Fibroblast of villous mesenchyme (primary cell): ENCODE data around the gene CSHL1. TPM values are rescaled to one million over a fixed set of nuclear protein-coding genes. Genes with fewer than 3 reads are reported as not detected.
"Not testable (repeated sequence)": the region's sequence is repeated elsewhere in the genome, so short reads cannot be mapped to it uniquely, and the experiment has no call there.

Experiments used
- DNase-seq: peaks from one replicate; pipeline ENCODE4 v3.0.0-alpha.2; 2010; ENCODE audit warnings: low read depth
- H3K4me3 ChIP-seq: 2 replicates; pipeline ENCODE4 v1.5.1; 2011; ENCODE audit warnings: low read depth, mild to moderate bottlenecking, low read length
- CTCF ChIP-seq: IDR thresholded peaks from 2 replicates; pipeline ENCODE4 v1.5.1; 2012; ENCODE audit warnings: low read depth, mild to moderate bottlenecking, low read length; ENCODE audit not compliant: insufficient read depth
- total RNA-seq: library from RNA; depleted of rRNA; stranded (reverse); fragments of >200 nt; gene quantifications from 2 replicates; pipeline ENCODE4 v1.2.3, GENCODE V29; 2012

The CSHL1 gene
- total RNA-seq, 1 donor, result not detected

- not testable (repeated sequence) for H3K4me3 ChIP-seq, DNase-seq
- TF ChIP-seq CTCF, result peak; percentile 13
Measured at GRCh38 chr17:63892316-63893037, 18.6 kb downstream of the CSHL1 start.

- peak; percentile 48 for TF ChIP-seq CTCF
- DNase-seq, result peak; percentile 21
- H3K4me3 ChIP-seq, result not testable (repeated sequence)
Measured at GRCh38 chr17:63889026-63889848, 21.8 kb downstream of the CSHL1 start.

- H3K4me3 ChIP-seq, DNase-seq: not testable (repeated sequence)
Measured at GRCh38 chr17:63885119-63885518, 25.9 kb downstream of the CSHL1 start.

- DNase-seq, H3K4me3 ChIP-seq: not testable (repeated sequence)
Measured at GRCh38 chr17:63882626-63883126, 28.4 kb downstream of the CSHL1 start.

GRCh38 chr17:63881935-63882601 is 29.0 kb downstream of the CSHL1 start, which contains the start of gene GH2:
TSS of gene GH2 (minus strand) at chr17:63881944. CDS start at chr17:63881801, 143 bp downstream.
- DNase-seq, result peak; percentile 35
- H3K4me3 ChIP-seq, result no peak within 1 kb of the TSS
- TF ChIP-seq CTCF, result peak; percentile 67

- peak; percentile 15 for TF ChIP-seq CTCF
- H3K4me3 ChIP-seq, DNase-seq: not testable (repeated sequence)
Measured at GRCh38 chr17:63881337-63881736, 29.7 kb downstream of the CSHL1 start.

- DNase-seq, result no peak
- TF ChIP-seq CTCF, result no peak
- H3K4me3 ChIP-seq, result no peak overlapping the region
Measured at GRCh38 chr17:63880706-63881105, 30.4 kb downstream of the CSHL1 start.

GRCh38 chr17:63878413-63878812 is 32.6 kb downstream of the CSHL1 start:
- not testable (repeated sequence) for H3K4me3 ChIP-seq, DNase-seq

GRCh38 chr17:63874693-63875092 is 36.4 kb downstream of the CSHL1 start:
- DNase-seq, result not testable (repeated sequence)

GRCh38 chr17:63874061-63874626 is 36.9 kb downstream of the CSHL1 start:
- H3K4me3 ChIP-seq, DNase-seq: not testable (repeated sequence)

More at GRCh38 chr17:63874693-63875092, 36.4 kb downstream of the CSHL1 start:
- H3K4me3 ChIP-seq, result not testable (repeated sequence)

- DNase-seq, H3K4me3 ChIP-seq: not testable (repeated sequence)
Measured at GRCh38 chr17:63873577-63873976, 37.5 kb downstream of the CSHL1 start, which contains the start of gene CSH2. TSS of gene CSH2 (minus strand) at chr17:63873677. CDS start at chr17:63873614, 63 bp downstream.
